Trophoblast cell (in vitro differentiated cells and primary cell): ENCODE results near the gene MYOG.

Experiments used
- DNase-seq, 2 donors: peaks; one replicate each; pipeline ENCODE4 v3.0.0-alpha.2; 2016
- H2AFZ ChIP-seq: 2 replicates; pipeline ENCODE4 v1.6.1; 2013; ENCODE audit warnings: low read length, moderate library complexity, mild to moderate bottlenecking; ENCODE audit not compliant: insufficient read depth, poor library complexity
- H2AK5ac ChIP-seq: 2 replicates; pipeline ENCODE4 v1.6.1; 2013; ENCODE audit warnings: mild to moderate bottlenecking, low read length
- H2BK120ac ChIP-seq: 2 replicates; pipeline ENCODE4 v1.6.1; 2013; ENCODE audit warnings: low read length, mild to moderate bottlenecking, moderate library complexity; ENCODE audit not compliant: insufficient read depth, poor library complexity
- H2BK12ac ChIP-seq: 2 replicates; pipeline ENCODE4 v1.6.1; 2013; ENCODE audit warnings: mild to moderate bottlenecking, low read length, moderate library complexity
- H2BK5ac ChIP-seq: 2 replicates; pipeline ENCODE4 v1.6.1; 2013; ENCODE audit warnings: low read length, low read depth, moderate library complexity, mild to moderate bottlenecking; ENCODE audit not compliant: poor library complexity
- H3K14ac ChIP-seq: 2 replicates; pipeline ENCODE4 v1.6.1; 2013; ENCODE audit warnings: mild to moderate bottlenecking, low read length
- H3K18ac ChIP-seq: 2 replicates; pipeline ENCODE4 v1.6.1; 2013; ENCODE audit warnings: mild to moderate bottlenecking, low read length
- H3K23ac ChIP-seq: 2 replicates; pipeline ENCODE4 v1.6.1; 2013; ENCODE audit warnings: low read length
- H3K27ac ChIP-seq: 2 replicates; pipeline ENCODE4 v1.5.1; 2013; ENCODE audit warnings: low read depth, mild to moderate bottlenecking, inconsistent platforms, low read length, moderate library complexity
- H3K27me3 ChIP-seq: 2 replicates; pipeline ENCODE4 v1.6.1; 2013; ENCODE audit warnings: inconsistent platforms, mild to moderate bottlenecking, low read length, moderate library complexity; ENCODE audit not compliant: insufficient read depth
- H3K36me3 ChIP-seq, 2 experiments: 1 replicate in 1 of 2; 2 replicates in 1 of 2; pipeline ENCODE4 v1.6.1; 2013; ENCODE audit warnings: low read length in 2 of 2, mild to moderate bottlenecking in 2 of 2, moderate library complexity in 1 of 2; ENCODE audit not compliant: insufficient read depth in 2 of 2, control insufficient read depth in 1 of 2
- H3K4ac ChIP-seq: 2 replicates; pipeline ENCODE4 v1.6.1; 2013; ENCODE audit warnings: low read depth, mild to moderate bottlenecking, low read length, moderate library complexity
- H3K4me1 ChIP-seq, 2 experiments: 1 replicate in 1 of 2; 2 replicates in 1 of 2; pipeline ENCODE4 v1.6.1; 2013; ENCODE audit warnings: low read length in 2 of 2, mild to moderate bottlenecking in 2 of 2, moderate library complexity in 1 of 2; ENCODE audit not compliant: insufficient read depth in 2 of 2, control insufficient read depth in 1 of 2
- H3K4me2 ChIP-seq: 2 replicates; pipeline ENCODE4 v1.6.1; 2013; ENCODE audit warnings: inconsistent platforms, mild to moderate bottlenecking, low read length, moderate library complexity
- H3K4me3 ChIP-seq: 2 replicates; pipeline ENCODE4 v1.5.1; 2013; ENCODE audit warnings: mild to moderate bottlenecking, low read depth, low read length, inconsistent platforms
- H3K79me1 ChIP-seq: one replicate; pipeline ENCODE4 v1.6.1; 2013; ENCODE audit warnings: low read length
- H3K79me2 ChIP-seq: 2 replicates; pipeline ENCODE4 v1.6.1; 2013; ENCODE audit warnings: low read length, mild to moderate bottlenecking; ENCODE audit not compliant: control insufficient read depth, insufficient read depth, poor library complexity
- H3K9ac ChIP-seq: 2 replicates; pipeline ENCODE4 v1.6.1; 2013; ENCODE audit warnings: mild to moderate bottlenecking, low read length
- H3K9me3 ChIP-seq: 2 replicates; pipeline ENCODE4 v1.6.1; 2013; ENCODE audit warnings: low read depth, mild to moderate bottlenecking, control low read depth, inconsistent platforms, low read length; ENCODE audit not compliant: insufficient read depth
- H4K12ac ChIP-seq: 2 replicates; pipeline ENCODE4 v1.6.1; 2013; ENCODE audit warnings: low read depth, mild to moderate bottlenecking, low read length, moderate library complexity
- H4K8ac ChIP-seq: 2 replicates; pipeline ENCODE4 v1.6.1; 2013; ENCODE audit warnings: low read depth, mild to moderate bottlenecking, low read length, moderate library complexity
- H4K91ac ChIP-seq: one replicate; pipeline ENCODE4 v1.6.1; 2013; ENCODE audit warnings: low read depth, mild to moderate bottlenecking, low read length, moderate library complexity
- WGBS: extraction: QIAGEN DNeasy Blood & Tissue Kit; methylation state at CpG from one replicate; pipeline ENCODE4 v1.1.7; 2013; ENCODE audit warnings: missing lambda C conversion rate; ENCODE audit not compliant: insufficient read length, insufficient coverage; ENCODE audit errors: extremely low coverage; 5-methylcytosine and 5-hydroxymethylcytosine counted together

MYOG gene

DNA sequence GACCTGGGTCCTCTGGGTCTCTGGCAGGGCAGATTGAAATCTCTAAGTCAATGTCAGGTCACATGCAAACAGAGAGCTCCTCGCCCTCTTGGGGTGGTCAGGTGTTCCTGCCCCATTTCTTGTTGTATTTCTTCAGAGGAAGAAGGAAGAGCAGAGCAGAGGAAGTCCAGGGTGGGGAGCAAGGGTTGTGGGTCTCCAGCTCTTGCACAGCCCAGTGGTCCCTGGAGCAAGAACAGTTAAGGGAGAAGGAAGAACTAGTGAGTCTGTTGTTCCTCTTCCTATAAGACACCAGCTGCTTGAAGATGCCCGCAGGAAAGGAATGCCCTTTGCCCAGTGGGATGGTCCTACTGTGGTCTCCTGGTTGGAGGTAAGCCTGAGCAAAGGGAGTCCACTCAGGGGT is 26.3 kb downstream of the MYOG start:
- no peaks in the 10 kb centered on the region for H3K79me1 ChIP-seq
- H3K4me2 ChIP-seq = no peak overlapping the region
- no peak overlapping the region for H4K12ac ChIP-seq
- H4K8ac ChIP-seq = no peak overlapping the region
- H3K18ac ChIP-seq = no peak overlapping the region
- H2BK120ac ChIP-seq = no peak overlapping the region
- H2BK5ac ChIP-seq = no peak overlapping the region
- H3K4me1 ChIP-seq = no peaks in the 10 kb centered on the region
- no peak for DNase-seq
- H3K23ac ChIP-seq = no peak overlapping the region
- no peak overlapping the region for H2BK12ac ChIP-seq
- no peak overlapping the region for H2AFZ ChIP-seq
- H3K79me2 ChIP-seq = no peaks in the 10 kb centered on the region
- H2AK5ac ChIP-seq = no peak overlapping the region
- no peak overlapping the region for H3K14ac ChIP-seq
- no peak overlapping the region for H3K4me3 ChIP-seq
- no CpG with 5 or more reads among the region's 2 CpGs for WGBS
- peaks cover 2% of the 10 kb centered on the region for H3K9me3 ChIP-seq
- H4K91ac ChIP-seq = no peak overlapping the region
- no peak overlapping the region for H3K4ac ChIP-seq
- no peaks in the 10 kb centered on the region for H3K36me3 ChIP-seq
- H3K27ac ChIP-seq = no peak overlapping the region
- H3K27me3 ChIP-seq = no peaks in the 10 kb centered on the region
- H3K9ac ChIP-seq = no peak overlapping the region

DNA sequence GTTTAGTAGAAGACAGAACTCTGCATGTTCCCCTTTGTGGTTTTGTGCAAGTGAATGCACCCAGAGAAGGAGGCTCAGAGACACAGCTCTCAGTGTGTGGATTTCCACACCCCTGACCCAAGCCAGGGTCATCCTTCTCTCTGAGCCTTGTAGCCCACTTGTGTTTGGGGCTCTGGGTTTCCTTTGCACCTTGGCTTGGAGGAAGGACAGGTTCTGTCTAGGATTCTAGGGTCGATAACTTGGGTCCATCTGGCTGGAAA is 27.2 kb downstream of the MYOG start:
- H4K91ac ChIP-seq = no peak overlapping the region
- H3K14ac ChIP-seq = no peak overlapping the region
- H3K27ac ChIP-seq = no peak overlapping the region
- H3K4me3 ChIP-seq = no peak overlapping the region
- no peaks in the 10 kb centered on the region for H3K79me1 ChIP-seq
- H2AK5ac ChIP-seq = no peak overlapping the region
- H3K36me3 ChIP-seq = no peaks in the 10 kb centered on the region
- H3K18ac ChIP-seq = no peak overlapping the region
- H4K8ac ChIP-seq = no peak overlapping the region
- H3K23ac ChIP-seq = no peak overlapping the region
- H3K9me3 ChIP-seq = peaks cover 2% of the 10 kb centered on the region
- no peak overlapping the region for H2BK120ac ChIP-seq
- H3K4me2 ChIP-seq = no peak overlapping the region
- H3K4me1 ChIP-seq = no peaks in the 10 kb centered on the region
- no peak overlapping the region for H3K9ac ChIP-seq
- H2BK12ac ChIP-seq = no peak overlapping the region
- H3K4ac ChIP-seq = no peak overlapping the region
- H2AFZ ChIP-seq = no peak overlapping the region
- no peak for DNase-seq
- H4K12ac ChIP-seq = no peak overlapping the region
- WGBS = no CpG with 5 or more reads among the region's 1 CpG
- no peak overlapping the region for H2BK5ac ChIP-seq
- no peaks in the 10 kb centered on the region for H3K79me2 ChIP-seq
- H3K27me3 ChIP-seq = no peaks in the 10 kb centered on the region

DNA sequence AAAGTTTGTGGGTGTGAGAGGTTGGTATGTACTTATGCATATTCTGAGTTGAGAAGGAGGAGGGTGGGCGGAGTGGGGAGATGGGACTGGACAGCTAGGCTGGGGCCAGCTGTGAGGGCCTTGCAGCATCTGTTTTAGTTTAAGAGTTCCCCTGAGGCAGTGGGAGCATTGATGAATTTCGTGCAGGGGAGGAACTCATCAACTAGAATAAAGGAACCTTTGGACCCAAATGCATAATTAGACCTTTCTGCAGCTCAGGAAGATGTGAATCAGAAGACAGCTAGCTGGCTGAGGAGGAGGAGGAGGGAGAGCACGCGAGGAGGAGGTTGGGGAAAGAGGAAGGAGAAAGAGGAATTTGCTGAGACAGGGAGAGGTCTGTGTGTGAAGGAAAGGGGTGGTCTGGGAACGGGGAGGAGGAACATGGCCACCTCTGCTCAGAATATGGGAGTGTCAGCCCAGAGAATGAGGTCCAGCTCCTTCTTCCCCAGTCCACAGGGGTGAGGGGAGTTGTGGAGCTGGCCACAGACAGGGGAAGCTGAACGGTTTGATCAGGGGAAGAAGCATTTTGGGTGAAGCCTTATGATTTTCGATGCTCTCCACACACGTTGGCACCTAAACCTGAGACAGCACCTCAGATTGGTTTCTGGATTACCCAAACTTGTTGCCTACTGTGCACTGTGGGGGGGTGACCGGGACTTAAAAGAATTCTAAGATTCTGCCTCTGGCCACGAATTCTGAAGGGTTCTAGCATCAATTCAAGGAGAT is 27.7 kb downstream of the MYOG start:
- H3K4me3 ChIP-seq = no peak overlapping the region
- H3K9ac ChIP-seq = no peak overlapping the region
- no peak for DNase-seq
- no peak overlapping the region for H2BK12ac ChIP-seq
- WGBS = no CpG with 5 or more reads among the region's 10 CpGs
- no peaks in the 10 kb centered on the region for H3K36me3 ChIP-seq
- no peaks in the 10 kb centered on the region for H3K27me3 ChIP-seq
- H3K27ac ChIP-seq = no peak overlapping the region
- no peak overlapping the region for H4K8ac ChIP-seq
- no peak overlapping the region for H4K12ac ChIP-seq
- H3K14ac ChIP-seq = no peak overlapping the region
- H3K23ac ChIP-seq = no peak overlapping the region
- no peak overlapping the region for H3K4me2 ChIP-seq
- peaks cover 2% of the 10 kb centered on the region for H3K9me3 ChIP-seq
- H2BK120ac ChIP-seq = no peak overlapping the region
- no peak overlapping the region for H3K4ac ChIP-seq
- H4K91ac ChIP-seq = no peak overlapping the region
- no peak overlapping the region for H2BK5ac ChIP-seq
- no peak overlapping the region for H3K18ac ChIP-seq
- no peaks in the 10 kb centered on the region for H3K79me2 ChIP-seq
- H3K4me1 ChIP-seq = no peaks in the 10 kb centered on the region
- H2AK5ac ChIP-seq = no peak overlapping the region
- H3K79me1 ChIP-seq = no peaks in the 10 kb centered on the region
- no peak overlapping the region for H2AFZ ChIP-seq

DNA sequence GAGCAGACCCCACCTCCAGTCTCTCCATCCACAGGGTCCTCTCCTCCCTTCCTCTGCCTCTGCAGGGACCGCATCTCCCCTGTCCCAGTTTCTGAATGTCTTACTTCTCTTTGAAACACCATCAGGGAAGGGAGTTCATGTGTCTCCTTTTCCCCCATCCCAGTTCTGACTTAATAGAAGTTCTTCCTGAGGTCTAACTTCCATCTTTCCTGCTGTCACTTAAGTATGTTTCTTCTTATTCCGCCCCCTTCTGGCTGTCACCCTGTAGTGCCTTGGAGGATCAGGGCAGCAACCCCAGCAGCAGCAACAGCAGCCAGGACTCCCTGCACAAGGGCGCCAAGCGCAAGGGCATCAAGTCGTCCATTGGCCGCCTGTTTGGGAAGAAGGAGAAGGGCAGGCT is 29.3 kb downstream of the MYOG start:
- Histone ChIP-seq H2AK5ac (no peak overlapping the region), H3K4ac (no peak overlapping the region), H3K14ac (no peak overlapping the region), H3K27me3 (no peaks in the 10 kb centered on the region), H3K27ac (no peak overlapping the region), H2BK120ac (no peak overlapping the region), H2BK12ac (no peak overlapping the region), H3K23ac (no peak overlapping the region), H2BK5ac (no peak overlapping the region), H3K4me2 (no peak overlapping the region), H3K4me3 (no peak overlapping the region), H2AFZ (no peak overlapping the region), H3K18ac (no peak overlapping the region), H3K79me1 (no peaks in the 10 kb centered on the region), H3K36me3 (no peaks in the 10 kb centered on the region), H3K9me3 (peaks cover 2% of the 10 kb centered on the region), H4K8ac (no peak overlapping the region), H3K9ac (no peak overlapping the region), H3K79me2 (no peaks in the 10 kb centered on the region), H4K12ac (no peak overlapping the region), H4K91ac (no peak overlapping the region), H3K4me1 (no peaks in the 10 kb centered on the region)
- DNase-seq = peak in 1 of 2 donors; percentile 32
- WGBS = no CpG with 5 or more reads among the region's 6 CpGs
